GM12878 (cell line): ENCODE measurements around the gene CIAO2A.

Experiments
- ATF7 ChIP-seq: fragments of 450-650 bp; IDR thresholded peaks from 2 replicates; pipeline ENCODE4 v1.6.1; 2016; ENCODE audit warnings: low read depth, mild to moderate bottlenecking
- CHD2 ChIP-seq: IDR thresholded peaks from 2 replicates; pipeline ENCODE4 v1.6.1; 2011; ENCODE audit warnings: low read depth, low read length, improper control_type of control experiment, borderline replicate concordance
- CTCF ChIP-seq, 3 experiments: IDR thresholded peaks in 2 of 3; conservative IDR thresholded peaks in 1 of 3; 2 replicates each; pipeline ENCODE4 v1.5.1; 2011; ENCODE audit warnings: low read depth in 3 of 3, low read length in 3 of 3, mild to moderate bottlenecking in 3 of 3, control low read depth in 2 of 3, moderate library complexity in 2 of 3, inconsistent platforms in 1 of 3, mixed read lengths in 1 of 3; ENCODE audit not compliant: control insufficient read depth in 2 of 3, insufficient read depth in 1 of 3; ENCODE audit errors: extremely low read depth in 1 of 3
- EP300 ChIP-seq, 2 experiments: fragments of 150-350 bp in 1 of 2; IDR thresholded peaks; 2 replicates each; pipeline ENCODE4 v1.6.1; 2011 to 2012; ENCODE audit warnings: low read depth in 2 of 2, low read length in 2 of 2, borderline replicate concordance in 1 of 2, improper control_type of control experiment in 1 of 2, inconsistent platforms in 1 of 2; ENCODE audit not compliant: control insufficient read depth in 1 of 2
- KLF5 ChIP-seq: fragments of 450-650 bp; IDR thresholded peaks from 2 replicates; pipeline ENCODE4 v1.6.1; 2014; ENCODE audit warnings: mild to moderate bottlenecking; ENCODE audit not compliant: partially characterized antibody
- NKRF ChIP-seq: fragments of 450-650 bp; conservative IDR thresholded peaks from 2 replicates; pipeline ENCODE4 v1.6.1; 2017; ENCODE audit warnings: mild to moderate bottlenecking, moderate library complexity
- NRF1 ChIP-seq: conservative IDR thresholded peaks from 2 replicates; pipeline ENCODE4 v1.6.1; 2011; ENCODE audit warnings: mild to moderate bottlenecking, low read depth, low read length, improper control_type of control experiment
- POLR2A ChIP-seq: IDR thresholded peaks from 2 replicates; pipeline ENCODE4 v1.6.1; 2011; ENCODE audit warnings: low read depth, mild to moderate bottlenecking, low read length
- POLR2AphosphoS5 ChIP-seq: IDR thresholded peaks from 2 replicates; pipeline ENCODE4 v1.6.1; 2011; ENCODE audit warnings: mild to moderate bottlenecking, low read length, inconsistent platforms
- SMC3 ChIP-seq: IDR thresholded peaks from 2 replicates; pipeline ENCODE4 v1.6.1; 2011; ENCODE audit warnings: low read length, improper control_type of control experiment, borderline replicate concordance
- SRF ChIP-seq, 2 experiments: IDR thresholded peaks; 2 replicates each; pipeline ENCODE4 v1.6.1; 2011; ENCODE audit warnings: low read depth in 2 of 2, low read length in 2 of 2, mild to moderate bottlenecking in 1 of 2, moderate library complexity in 1 of 2
- TF ChIP-seq, protein P1 (sequence below): IDR thresholded peaks from 2 replicates; pipeline ENCODE4 v1.6.1; 2012; ENCODE audit warnings: low read length, inconsistent platforms
- TF ChIP-seq, protein P2 (sequence below): IDR thresholded peaks from 2 replicates; pipeline ENCODE4 v1.6.1; 2012; ENCODE audit warnings: low read depth, low read length, improper control_type of control experiment

- TF ChIP-seq NKRF (no peak), CHD2 (no peak), CTCF (IDR thresholded peaks at IDR 0.05 in 2 of 3, conservative IDR thresholded peaks at IDR 0.05 in 1 of 3; ENCODE audit: control insufficient read depth in 2 of 3, extremely low read depth in 1 of 3, insufficient read depth in 1 of 3, low read depth in 3 of 3, low read length in 3 of 3) (0 out of 6 replicates have a peak, but pooled peaks of 1 of the 3 experiments have one; percentile 4), KLF5 (no peak), NRF1 (no peak), POLR2A (no peak), ATF7 (no peak), SMC3 (no peak), EP300 (IDR thresholded peaks at IDR 0.05; ENCODE audit: borderline replicate concordance in 1 of 2, control insufficient read depth in 1 of 2, low read depth in 2 of 2, low read length in 2 of 2) (no peak), POLR2AphosphoS5 (no peak), SRF (IDR thresholded peaks at IDR 0.05; ENCODE audit: low read depth in 2 of 2, low read length in 2 of 2) (no peak)
- TF ChIP-seq, protein P1, sequence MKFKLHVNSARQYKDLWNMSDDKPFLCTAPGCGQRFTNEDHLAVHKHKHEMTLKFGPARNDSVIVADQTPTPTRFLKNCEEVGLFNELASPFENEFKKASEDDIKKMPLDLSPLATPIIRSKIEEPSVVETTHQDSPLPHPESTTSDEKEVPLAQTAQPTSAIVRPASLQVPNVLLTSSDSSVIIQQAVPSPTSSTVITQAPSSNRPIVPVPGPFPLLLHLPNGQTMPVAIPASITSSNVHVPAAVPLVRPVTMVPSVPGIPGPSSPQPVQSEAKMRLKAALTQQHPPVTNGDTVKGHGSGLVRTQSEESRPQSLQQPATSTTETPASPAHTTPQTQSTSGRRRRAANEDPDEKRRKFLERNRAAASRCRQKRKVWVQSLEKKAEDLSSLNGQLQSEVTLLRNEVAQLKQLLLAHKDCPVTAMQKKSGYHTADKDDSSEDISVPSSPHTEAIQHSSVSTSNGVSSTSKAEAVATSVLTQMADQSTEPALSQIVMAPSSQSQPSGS = no peak
- TF ChIP-seq, protein P2, sequence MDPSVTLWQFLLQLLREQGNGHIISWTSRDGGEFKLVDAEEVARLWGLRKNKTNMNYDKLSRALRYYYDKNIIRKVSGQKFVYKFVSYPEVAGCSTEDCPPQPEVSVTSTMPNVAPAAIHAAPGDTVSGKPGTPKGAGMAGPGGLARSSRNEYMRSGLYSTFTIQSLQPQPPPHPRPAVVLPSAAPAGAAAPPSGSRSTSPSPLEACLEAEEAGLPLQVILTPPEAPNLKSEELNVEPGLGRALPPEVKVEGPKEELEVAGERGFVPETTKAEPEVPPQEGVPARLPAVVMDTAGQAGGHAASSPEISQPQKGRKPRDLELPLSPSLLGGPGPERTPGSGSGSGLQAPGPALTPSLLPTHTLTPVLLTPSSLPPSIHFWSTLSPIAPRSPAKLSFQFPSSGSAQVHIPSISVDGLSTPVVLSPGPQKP = no peak
These were observed 69.2 kb downstream of the CIAO2A start for GRCh38 chr15:64024172-64025050.
